ENCODE measurements around the gene MYO1E. TPM values are rescaled to one million over a fixed set of nuclear protein-coding genes. Genes with fewer than 3 reads are reported as not detected.
"Not testable (repeated sequence)": the region's sequence is repeated elsewhere in the genome, so short reads cannot be mapped to it uniquely, and the experiment has no call there.

MYO1E gene
- total RNA-seq, 1 experiment from 2014 or later = 16.9 TPM

- DNase-seq (ENCODE audit: low spot score); in situ Hi-C loops (cut with HindIII; ENCODE audit: low sequenced_read_pairs): not testable (repeated sequence)
Measured at GRCh38 chr15:59280292-59280691, 92.4 kb downstream of the MYO1E start.

GRCh38 chr15:59279023-59279422, 93.6 kb downstream of the MYO1E start:
- in situ Hi-C loops (cut with HindIII; ENCODE audit: low sequenced_read_pairs) = no loop called here
- no peak for DNase-seq (ENCODE audit: low spot score)

DNA sequence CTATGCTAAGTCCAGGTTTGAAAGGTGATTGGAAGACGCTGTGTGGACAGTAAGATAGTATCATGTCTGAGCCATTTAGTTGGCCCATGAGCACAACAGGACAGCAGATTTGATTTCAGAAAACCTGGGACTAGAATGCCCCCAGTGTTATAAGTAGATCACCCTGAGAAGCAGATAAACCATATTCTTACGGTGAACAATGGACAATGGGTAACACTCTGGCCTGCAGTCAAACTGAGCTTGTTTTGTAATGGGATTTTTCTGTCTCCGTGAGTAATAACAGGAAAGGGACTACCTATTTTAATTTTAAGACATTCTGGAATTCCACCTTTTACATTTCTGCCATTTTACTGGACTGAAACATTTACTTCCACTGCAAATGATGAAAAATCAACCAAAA, 94.6 kb downstream of the MYO1E start:
- in situ Hi-C loops (cut with HindIII; ENCODE audit: low sequenced_read_pairs) = no loop called here
- DNase-seq (ENCODE audit: low spot score) = no peak

- in situ Hi-C loops (cut with HindIII; ENCODE audit: low sequenced_read_pairs) = no loop called here
- DNase-seq (ENCODE audit: low spot score) = no peak
Measured at GRCh38 chr15:59276225-59277178, 96.2 kb downstream of the MYO1E start.

DNA sequence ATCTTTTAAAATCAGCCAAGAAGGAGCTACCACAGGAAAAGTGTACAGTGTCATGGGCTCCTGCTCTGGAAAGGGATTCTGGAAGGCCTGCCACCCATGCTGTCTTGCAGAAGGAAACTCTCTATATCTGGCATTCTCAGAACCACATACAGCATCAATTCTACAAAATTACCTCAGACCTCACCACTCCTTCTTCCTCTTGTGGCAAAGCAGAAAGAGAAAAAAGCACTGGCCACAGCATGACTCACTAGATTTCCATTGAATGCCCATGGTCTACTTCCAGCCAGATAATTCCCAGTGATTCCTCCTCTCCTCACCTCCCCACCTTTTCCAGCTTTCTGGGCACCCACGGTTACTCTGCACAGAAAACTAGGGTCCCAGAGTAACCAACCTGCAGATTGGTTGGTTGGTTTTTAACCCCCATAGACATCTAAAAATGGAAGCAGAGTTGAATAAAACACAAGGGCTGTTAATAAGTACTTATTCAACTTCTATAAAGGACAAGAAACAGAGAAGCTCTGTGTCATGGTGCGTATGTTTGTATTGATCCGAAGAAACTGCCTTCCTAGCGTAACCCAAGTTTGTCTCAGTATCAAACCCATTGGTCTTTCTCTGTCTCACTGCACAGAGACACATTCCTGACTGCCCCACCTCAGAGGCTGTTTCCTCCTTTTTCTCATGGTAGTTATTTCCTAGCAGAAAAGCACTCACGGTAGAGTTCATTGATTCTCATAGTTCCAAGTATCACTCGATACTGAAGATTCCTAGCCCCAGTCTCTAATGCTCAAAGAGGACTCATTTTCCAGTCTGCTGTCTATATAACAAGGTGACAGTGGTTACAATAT, 98.3 kb downstream of the MYO1E start:
- in situ Hi-C loops (cut with HindIII; ENCODE audit: low sequenced_read_pairs) = no loop called here
- no peak for DNase-seq (ENCODE audit: low spot score)

- in situ Hi-C loops (cut with HindIII; ENCODE audit: low sequenced_read_pairs) = no loop called here
- no peak for DNase-seq (ENCODE audit: low spot score)
Measured at GRCh38 chr15:59273234-59273633, 99.4 kb downstream of the MYO1E start.

DNA sequence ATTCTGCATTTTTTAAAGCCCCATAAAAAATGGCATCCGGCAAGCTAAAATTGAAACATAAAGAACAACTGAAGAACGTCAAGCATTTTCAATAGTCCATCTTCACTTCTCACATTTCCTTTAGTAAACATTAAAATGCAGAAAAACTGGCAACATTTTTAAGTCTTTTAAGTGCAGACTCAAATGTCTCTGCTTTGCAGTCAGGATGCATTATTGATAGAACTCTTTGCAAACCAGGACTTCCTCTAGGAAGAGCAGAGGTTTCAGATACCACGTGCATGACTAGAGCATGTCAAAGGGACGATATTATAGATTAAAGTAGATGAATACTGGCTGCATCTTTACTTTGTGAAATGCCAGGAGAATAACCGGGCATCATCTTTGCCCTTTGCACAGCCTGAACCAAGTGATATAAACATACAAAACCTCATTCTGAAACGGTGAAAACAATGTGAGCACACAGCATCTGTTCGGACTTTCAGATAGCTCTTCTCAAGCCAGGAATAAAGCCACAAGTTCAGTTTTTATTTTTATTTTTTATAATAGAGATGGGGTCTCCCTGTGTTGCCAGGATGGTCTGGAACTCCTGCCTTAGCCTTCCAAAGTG, 101.0 kb downstream of the MYO1E start:
- in situ Hi-C loops (cut with HindIII; ENCODE audit: low sequenced_read_pairs) = no loop called here
- no peak for DNase-seq (ENCODE audit: low spot score)

DNA sequence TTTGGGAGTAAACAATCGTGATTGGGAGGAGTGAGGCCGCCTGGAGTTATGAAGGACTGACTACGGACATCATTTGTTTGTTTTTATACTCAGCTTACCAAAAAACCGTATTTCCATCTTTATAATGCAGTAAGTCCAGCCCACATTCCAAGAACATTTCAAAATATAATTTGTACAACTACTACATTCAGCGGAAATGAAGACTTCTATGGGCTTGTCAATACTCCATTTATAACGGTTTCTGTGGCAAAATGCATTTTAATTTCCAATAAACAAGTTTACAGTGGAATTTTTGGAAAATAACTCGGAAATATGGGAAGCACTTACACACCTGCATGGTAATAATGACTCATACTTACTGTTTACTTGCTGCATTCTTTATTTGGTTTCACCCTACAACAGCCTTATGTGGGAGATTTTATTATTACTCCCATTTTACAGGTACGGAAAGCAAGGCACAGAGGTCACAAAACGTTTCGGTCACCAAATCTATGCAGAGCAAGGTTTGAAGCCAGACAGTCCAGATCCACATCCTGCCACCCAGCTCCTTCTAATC, 103.7 kb downstream of the MYO1E start:
- no peak for DNase-seq (ENCODE audit: low spot score)
- in situ Hi-C loops (cut with HindIII; ENCODE audit: low sequenced_read_pairs) = no loop called here

GRCh38 chr15:59268168-59268851, 104.4 kb downstream of the MYO1E start:
- in situ Hi-C loops (cut with HindIII; ENCODE audit: low sequenced_read_pairs) = no loop called here
- no peak for DNase-seq (ENCODE audit: low spot score)

DNA sequence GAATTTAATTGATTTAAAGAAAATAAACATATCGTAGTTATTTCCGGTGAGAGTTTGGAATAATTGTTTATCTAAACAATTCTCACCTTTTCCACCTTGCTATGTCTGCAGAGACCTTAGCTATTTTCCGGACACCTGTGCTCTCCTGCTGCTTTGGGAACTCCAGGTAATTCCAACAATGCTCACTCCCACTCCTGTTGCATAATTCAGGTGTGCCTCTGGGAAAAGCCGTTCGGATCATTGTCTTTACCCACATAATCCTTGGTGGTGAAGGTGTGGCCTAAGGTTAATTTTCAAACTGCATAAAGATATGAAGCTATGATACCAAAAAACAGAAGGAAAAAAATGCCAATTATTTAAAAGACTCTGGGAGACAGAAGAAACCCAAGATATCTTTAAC, 106.6 kb downstream of the MYO1E start:
- DNase-seq (ENCODE audit: low spot score) = no peak
- in situ Hi-C loops (cut with HindIII; ENCODE audit: low sequenced_read_pairs) = no loop called here

- DNase-seq (ENCODE audit: low spot score) = no peak
- in situ Hi-C loops (cut with HindIII; ENCODE audit: low sequenced_read_pairs) = no loop called here
Measured at GRCh38 chr15:59262316-59262715, 110.4 kb downstream of the MYO1E start.

- DNase-seq (ENCODE audit: low spot score) = peak; percentile 8
- in situ Hi-C loops (cut with HindIII; ENCODE audit: low sequenced_read_pairs) = no loop called here
Measured at GRCh38 chr15:59260090-59260489, 112.6 kb downstream of the MYO1E start.

- no peak for DNase-seq (ENCODE audit: low spot score)
- in situ Hi-C loops (cut with HindIII; ENCODE audit: low sequenced_read_pairs) = no loop called here
Measured at GRCh38 chr15:59259137-59259943, 113.3 kb downstream of the MYO1E start.

DNA sequence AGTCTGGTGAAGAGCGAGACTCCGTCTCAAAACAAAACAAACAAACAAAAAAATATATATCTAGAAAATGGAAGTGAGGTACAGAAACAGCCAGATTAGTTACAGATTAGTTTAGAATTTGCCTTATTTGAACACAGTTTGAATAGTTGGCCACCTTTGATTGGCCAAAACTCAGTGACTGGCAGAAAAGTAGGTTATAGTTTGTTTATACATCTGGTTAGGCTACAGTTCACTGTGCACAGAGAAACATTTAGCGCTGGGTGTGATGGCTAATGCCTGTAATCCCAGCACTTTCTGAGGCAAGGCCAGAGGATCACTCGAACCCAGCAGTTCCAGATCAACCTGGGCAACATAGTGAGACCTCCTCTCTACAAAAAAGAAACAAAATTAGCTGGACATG, 114.4 kb downstream of the MYO1E start:
- no peak for DNase-seq (ENCODE audit: low spot score)
- in situ Hi-C loops (cut with HindIII; ENCODE audit: low sequenced_read_pairs) = no loop called here

GRCh38 chr15:59257140-59257539, 115.5 kb downstream of the MYO1E start:
- no peak for DNase-seq (ENCODE audit: low spot score)
- in situ Hi-C loops (cut with HindIII; ENCODE audit: low sequenced_read_pairs) = no loop called here

- no peak for DNase-seq (ENCODE audit: low spot score)
- in situ Hi-C loops (cut with HindIII; ENCODE audit: low sequenced_read_pairs) = no loop called here
Measured at GRCh38 chr15:59256482-59256881, 116.2 kb downstream of the MYO1E start.

- in situ Hi-C loops (cut with HindIII; ENCODE audit: low sequenced_read_pairs) = no loop called here
- DNase-seq (ENCODE audit: low spot score) = no peak
Measured at GRCh38 chr15:59255680-59256336, 116.9 kb downstream of the MYO1E start.

DNA sequence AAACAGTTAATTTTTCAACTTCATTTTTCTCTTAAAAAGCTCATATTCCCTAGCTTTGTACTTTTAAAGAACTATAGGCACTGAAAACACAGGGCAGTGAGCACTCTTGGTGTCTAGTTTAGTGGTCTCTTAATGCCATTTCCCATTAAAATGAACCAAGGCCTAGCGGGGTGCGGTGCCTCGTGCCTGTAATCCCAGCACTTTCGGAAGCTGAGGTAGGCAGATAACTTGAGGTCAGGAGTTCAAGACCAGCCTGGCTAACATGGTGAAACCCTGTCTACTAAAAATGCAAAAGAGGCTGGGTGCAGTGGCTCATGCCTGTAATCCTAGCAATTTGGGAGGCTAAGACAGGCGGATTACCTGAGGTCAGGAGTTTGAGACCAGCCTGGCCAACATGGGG, 120.5 kb downstream of the MYO1E start:
- in situ Hi-C loops (cut with HindIII; ENCODE audit: low sequenced_read_pairs) = no loop called here
- DNase-seq (ENCODE audit: low spot score) = no peak
